A549 (cell line): ENCODE measurements around the gene COX19. TPM values are rescaled to one million over a fixed set of nuclear protein-coding genes. Genes with fewer than 3 reads are reported as not detected.

Source experiments
- ATAC-seq, 2 experiments: fragments of 200-7000 bp in 1 of 2; fragments of >200 bp in 1 of 2; cut with Nextera tagmentation in 1 of 2; cut with Tn5 transposase in 1 of 2; 3 replicates each; pipeline versions ENCODE4 v1.8.0 to v1.9.1; 2018 to 2020; ENCODE audit warnings: mild to moderate bottlenecking in 1 of 2, moderate library complexity in 1 of 2
- CTCF ChIA-PET: fragments of 300-600 bp; sonication (Branson Sonifier 250); formaldehyde crosslinking; extraction: SDS; loops from one replicate; lab custom pipeline; 2021; ENCODE audit warnings: antibody characterized with exemption, inconsistent platforms; lab: Yijun Ruan, JAX
- POLR2A ChIA-PET: fragments of 350-600 bp; formaldehyde crosslinking; extraction: SDS; loops from one replicate; lab custom pipeline; 2021; ENCODE audit warnings: antibody characterized with exemption, inconsistent platforms; lab: Yijun Ruan, JAX
- DNase-seq, 2 experiments: peaks; one replicate each; pipeline versions ENCODE4 v3.0.0 to v3.0.0-alpha.2; 2011 to 2016; ENCODE audit warnings: low read depth in 1 of 2, low spot score in 1 of 2
- FAIRE-seq: peaks from 2 replicates; lab custom pipeline; 2011; peaks lifted over from hg19 to GRCh38; lab: Jason Lieb, UNC
- H3K27ac ChIP-seq, 2 experiments: fragments of >200 bp; sonication (Bioruptor Twin); formaldehyde crosslinking; 3 replicates each; pipeline ENCODE4 v1.5.1; 2016 to 2017
- H3K4me1 ChIP-seq: fragments of >200 bp; sonication (Bioruptor Twin); formaldehyde crosslinking; 3 replicates; pipeline ENCODE4 v1.6.1; 2016
- H3K4me2 ChIP-seq: fragments of >200 bp; sonication (Bioruptor Twin); formaldehyde crosslinking; 3 replicates; pipeline ENCODE4 v1.6.1; 2016
- H3K4me3 ChIP-seq: fragments of >200 bp; sonication (Bioruptor Twin); formaldehyde crosslinking; 3 replicates; pipeline ENCODE4 v1.5.1; 2016
- H3K9me3 ChIP-seq: fragments of >200 bp; sonication (Bioruptor Twin); formaldehyde crosslinking; 3 replicates; pipeline ENCODE4 v1.6.1; 2016
- BCL3 ChIP-seq: fragments of >200 bp; sonication (Bioruptor Twin); formaldehyde crosslinking; IDR thresholded peaks from 3 replicates; pipeline ENCODE4 v1.6.1; 2016
- BHLHE40 ChIP-seq: IDR thresholded peaks from 2 replicates; pipeline ENCODE4 v1.6.1; 2012; ENCODE audit warnings: low read depth, low read length, inconsistent platforms
- EHF ChIP-seq: fragments of 250-450 bp; sonication (Bioruptor Pico); IDR thresholded peaks from 2 replicates; pipeline ENCODE4 v1.5.0; 2020; ENCODE audit warnings: mild to moderate bottlenecking
- EP300 ChIP-seq, 2 experiments: fragments of >200 bp; sonication (Bioruptor Twin); formaldehyde crosslinking; IDR thresholded peaks; 2 replicates in 1 of 2; 3 replicates in 1 of 2; pipeline ENCODE4 v1.6.1; 2016 to 2017
- FOSB ChIP-seq: fragments of 250-450 bp; sonication (Bioruptor Pico); IDR thresholded peaks from 2 replicates; pipeline ENCODE4 v1.5.0; 2020; ENCODE audit warnings: mild to moderate bottlenecking, moderate library complexity
- HDAC2 ChIP-seq: fragments of 200-600 bp; sonication (generic); IDR thresholded peaks from 2 replicates; pipeline ENCODE4 v1.6.1; 2016
- HOXB13 ChIP-seq: fragments of 250-450 bp; sonication (Bioruptor Pico); IDR thresholded peaks from 2 replicates; pipeline ENCODE4 v1.5.0; 2020; ENCODE audit warnings: low read depth, mild to moderate bottlenecking, moderate library complexity
- HOXB5 ChIP-seq: fragments of 250-450 bp; sonication (Bioruptor Pico); IDR thresholded peaks from 2 replicates; pipeline ENCODE4 v1.5.0; 2020; ENCODE audit warnings: mild to moderate bottlenecking, moderate library complexity
- MYC ChIP-seq: IDR thresholded peaks from 2 replicates; pipeline ENCODE4 v1.6.1; 2012; ENCODE audit warnings: mild to moderate bottlenecking, inconsistent platforms, low read length, improper control_type of control experiment, borderline replicate concordance
- NR3C1 ChIP-seq: fragments of >200 bp; sonication (Bioruptor Twin); formaldehyde crosslinking; IDR thresholded peaks from 3 replicates; pipeline ENCODE4 v1.6.1; 2017
- PBX3 ChIP-seq: IDR thresholded peaks from 2 replicates; pipeline ENCODE4 v1.6.1; 2012
- POLR2A ChIP-seq: IDR thresholded peaks from 2 replicates; pipeline ENCODE4 v1.6.1; 2012; ENCODE audit warnings: mild to moderate bottlenecking, low read length
- RCOR1 ChIP-seq: fragments of 150-350 bp; IDR thresholded peaks from 2 replicates; pipeline ENCODE4 v1.6.1; 2014; ENCODE audit warnings: antibody characterized with exemption, low read length, low read depth
- RFX5 ChIP-seq: fragments of 450-650 bp; IDR thresholded peaks from 2 replicates; pipeline ENCODE4 v1.7.1; 2014; ENCODE audit warnings: antibody characterized with exemption, mild to moderate bottlenecking, moderate library complexity
- TFCP2L1 ChIP-seq: fragments of 250-450 bp; sonication (Bioruptor Pico); IDR thresholded peaks from 2 replicates; pipeline ENCODE4 v1.5.0; 2021; ENCODE audit warnings: mild to moderate bottlenecking
- USF2 ChIP-seq: fragments of 450-650 bp; IDR thresholded peaks from 2 replicates; pipeline ENCODE4 v1.6.1; 2014; ENCODE audit warnings: antibody characterized with exemption
- ZSCAN20 ChIP-seq: fragments of 250-450 bp; sonication (Bioruptor Pico); IDR thresholded peaks from 2 replicates; pipeline ENCODE4 v1.8.0; 2022; ENCODE audit warnings: mild to moderate bottlenecking, moderate library complexity
- WGBS: methylation state at CpG from one replicate; pipeline ENCODE4 v1.1.6; 2017; ENCODE audit errors: missing lambda C conversion rate; 5-methylcytosine and 5-hydroxymethylcytosine counted together
- polyA plus RNA-seq, 4 experiments: library from polyadenylated mRNA; depleted of rRNA in 3 of 4; stranded (reverse); fragments of >200 nt; fragmentation: RNase III in 1 of 4; extraction: RNeasy Plus Mini Kit Qiagen cat#74134 plus additional on column Dnase treatment in 1 of 4; gene quantifications; 2 replicates in 3 of 4; 3 replicates in 1 of 4; pipeline ENCODE4 v1.2.3, GENCODE V29; 2011 to 2017
- TF ChIP-seq, protein P1 (sequence below): fragments of >200 bp; sonication (Bioruptor Twin); formaldehyde crosslinking; IDR thresholded peaks from 2 replicates; pipeline ENCODE4 v1.6.1; 2016
- TF ChIP-seq, protein P2 (sequence below): fragments of 250-450 bp; sonication (Bioruptor Pico); IDR thresholded peaks from 2 replicates; pipeline ENCODE4 v1.5.0; 2020; ENCODE audit warnings: low read depth, mild to moderate bottlenecking, moderate library complexity

COX19 gene
- polyA plus RNA-seq, 2 of the 4 experiments (the other 2 are of a cell fraction) = 6.2 to 7.6 TPM

DNA sequence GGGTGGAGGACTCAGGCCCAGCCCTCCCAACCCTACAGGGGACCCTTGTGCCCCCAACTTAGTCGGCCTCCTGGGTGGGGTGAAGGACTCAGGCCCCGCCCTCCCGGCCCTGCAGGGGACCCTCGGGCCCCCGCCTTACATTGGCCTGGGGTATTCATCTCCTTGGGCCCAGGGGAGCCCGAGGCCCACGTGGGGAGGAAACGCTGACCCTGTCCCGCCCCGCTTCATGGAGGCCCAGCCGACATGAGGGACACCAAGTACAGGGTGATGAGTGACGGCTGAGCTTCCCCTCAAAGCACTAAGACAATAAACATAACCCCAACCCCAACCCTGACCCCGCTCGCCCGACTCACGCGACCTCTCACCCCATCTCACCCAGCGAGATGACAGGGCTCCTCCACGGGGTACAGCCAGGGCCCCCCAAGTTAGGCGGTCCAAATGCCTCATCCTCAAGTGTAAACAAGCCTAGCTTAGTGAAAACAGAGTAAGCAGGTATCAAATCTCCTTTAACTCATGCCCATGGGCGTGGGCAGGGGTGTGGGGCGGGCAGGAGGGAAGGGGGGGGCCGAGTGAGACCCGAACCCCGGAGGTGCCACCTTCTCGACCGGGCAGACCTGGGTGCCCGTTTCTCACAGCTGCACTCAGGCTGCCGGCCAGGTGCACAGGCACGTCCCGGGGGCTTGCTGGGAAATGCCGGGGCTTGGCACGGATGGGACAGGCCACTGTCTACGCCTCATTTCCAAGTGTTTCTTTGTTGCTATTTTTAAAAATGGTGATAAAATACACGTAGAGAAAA is 15.8 kb upstream of the COX19 start:
- H3K4me1 ChIP-seq = peaks cover 21% of the 10 kb centered on the region
- ATAC-seq (no peak), DNase-seq (no peak), FAIRE-seq (no peak)
- CTCF ChIA-PET = interaction anchor here (1.5 to 11.3 kb wide), 10 partner anchors 10 to 192 kb away, joined by 5 to 487 read pairs (median 61); partner anchors contain the start of genes COX19, CYP2W1 and GPR146
- H3K9me3 ChIP-seq = no peaks in the 10 kb centered on the region
- no peak for TF ChIP-seq HOXB5 (CRISPR knock-in tag)
- TF ChIP-seq, protein P1, sequence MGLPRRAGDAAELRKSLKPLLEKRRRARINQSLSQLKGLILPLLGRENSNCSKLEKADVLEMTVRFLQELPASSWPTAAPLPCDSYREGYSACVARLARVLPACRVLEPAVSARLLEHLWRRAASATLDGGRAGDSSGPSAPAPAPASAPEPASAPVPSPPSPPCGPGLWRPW = no peak
- TF ChIP-seq RCOR1 = no peak
- no peak for TF ChIP-seq ZSCAN20 (CRISPR knock-in tag)
- no peak for TF ChIP-seq FOSB (CRISPR knock-in tag)
- TF ChIP-seq EHF (CRISPR knock-in tag) = no peak
- TF ChIP-seq HDAC2 = no peak
- no peak for TF ChIP-seq NR3C1
- no peak for TF ChIP-seq USF2
- TF ChIP-seq PBX3 = no peak
- no peak for TF ChIP-seq MYC
- no peak for TF ChIP-seq BCL3
- TF ChIP-seq, protein P2, sequence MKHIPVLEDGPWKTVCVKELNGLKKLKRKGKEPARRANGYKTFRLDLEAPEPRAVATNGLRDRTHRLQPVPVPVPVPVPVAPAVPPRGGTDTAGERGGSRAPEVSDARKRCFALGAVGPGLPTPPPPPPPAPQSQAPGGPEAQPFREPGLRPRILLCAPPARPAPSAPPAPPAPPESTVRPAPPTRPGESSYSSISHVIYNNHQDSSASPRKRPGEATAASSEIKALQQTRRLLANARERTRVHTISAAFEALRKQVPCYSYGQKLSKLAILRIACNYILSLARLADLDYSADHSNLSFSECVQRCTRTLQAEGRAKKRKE (CRISPR knock-in tag) = no peak
- no peak overlapping the region for H3K4me2 ChIP-seq
- no peak overlapping the region for H3K27ac ChIP-seq
- POLR2A ChIA-PET = interaction anchor here (1.9 kb wide), 1 partner anchor 75 kb away, joined by 5 read pairs; no protein-coding TSS in a partner anchor
- WGBS = 86% methylated on average over 20 of the region's 35 CpGs
- H3K4me3 ChIP-seq = no peak overlapping the region

GRCh38 chr7:990352-990932 is 15.1 kb upstream of the COX19 start:
- no peak overlapping the region for H3K27ac ChIP-seq
- H3K4me3 ChIP-seq = no peak overlapping the region
- ChIA-PET POLR2A (no interaction called here), CTCF (interaction anchor here (5.5 to 11.3 kb wide), 3 partner anchors 15 to 69 kb away, joined by 108 to 487 read pairs (median 138); partner anchors contain the start of gene COX19)
- ATAC-seq (no peak), FAIRE-seq (no peak), DNase-seq (no peak)
- 94% methylated on average over 35 of the region's 36 CpGs for WGBS
- no peak overlapping the region for H3K4me2 ChIP-seq
- no peaks in the 10 kb centered on the region for H3K9me3 ChIP-seq
- peaks cover 23% of the 10 kb centered on the region for H3K4me1 ChIP-seq
- TF ChIP-seq HOXB13 (CRISPR knock-in tag) = no peak
- no peak for TF ChIP-seq BHLHE40
- TF ChIP-seq HOXB5 (CRISPR knock-in tag) = no peak
- TF ChIP-seq RFX5 = no peak
- no peak for TF ChIP-seq TFCP2L1 (CRISPR knock-in tag)
- TF ChIP-seq EP300 (IDR thresholded peaks at IDR 0.05) = no peak
- TF ChIP-seq MYC = no peak
- TF ChIP-seq NR3C1 = no peak
- no peak for TF ChIP-seq POLR2A
- TF ChIP-seq USF2 = no peak
